Mesenteric fat pad (tissue), 1 donor: ENCODE results near the gene SPACA4. TPM values are rescaled to one million over a fixed set of nuclear protein-coding genes. Genes with fewer than 3 reads are reported as not detected.

ENCODE experiments used
- DNase-seq: peaks from one replicate; pipeline ENCODE4 v3.0.0-alpha.2; 2020; ENCODE audit warnings: low spot score
- total RNA-seq: library from RNA; stranded (reverse); fragmentation: NEBNext Ultra II Directional; extraction: Animal tissue kit (Norgen Biotek cat#: 25700); gene quantifications from one replicate; pipeline ENCODE4 v1.2.1, GENCODE V29; 2021
- donor health status: DM: yes; HTN: yes; CAD: no.

Gene SPACA4
- total RNA-seq, 1 donor from 2014 or later, result not detected

- DNase-seq, result no peak
Observed at GRCh38 chr19:48646722-48647216, 40.2 kb downstream of the SPACA4 start.

GRCh38 chr19:48648134-48648533, 41.6 kb downstream of the SPACA4 start:
- no peak for DNase-seq

GRCh38 chr19:48650974-48651682, 44.6 kb downstream of the SPACA4 start:
- no peak for DNase-seq

GRCh38 chr19:48651683-48652048, 45.1 kb downstream of the SPACA4 start:
- DNase-seq, result no peak

GRCh38 chr19:48654299-48655059, 47.9 kb downstream of the SPACA4 start:
- no peak for DNase-seq

GRCh38 chr19:48656840-48657474, 50.4 kb downstream of the SPACA4 start:
- no peak for DNase-seq

Other genes starting within 250 kb of the SPACA4 start
- gene TMEM143, start 242.8 kb upstream of the SPACA4 start, total RNA-seq, result 5.8 TPM
- not detected for gene SYNGR4, start 242.4 kb upstream of the SPACA4 start, total RNA-seq
- 113 TPM for gene KDELR1, start 215.2 kb upstream of the SPACA4 start, total RNA-seq
- gene GRIN2D, start 213.1 kb upstream of the SPACA4 start, total RNA-seq, result 0.48 TPM
- gene GRWD1, start 160.8 kb upstream of the SPACA4 start, total RNA-seq, result 39.0 TPM
- 1.0 TPM for gene KCNJ14, start 151.2 kb upstream of the SPACA4 start, total RNA-seq
- 34.9 TPM for gene CYTH2, start 137.4 kb upstream of the SPACA4 start, total RNA-seq
- gene LMTK3, start 94.9 kb upstream of the SPACA4 start, total RNA-seq, result 0.45 TPM
- 0.48 TPM for gene SULT2B1, start 54.6 kb upstream of the SPACA4 start, total RNA-seq
- gene FAM83E, start 8.3 kb downstream of the SPACA4 start, total RNA-seq, result 0.71 TPM
- 876 TPM for gene RPL18, start 12.4 kb downstream of the SPACA4 start, total RNA-seq
- 14.0 TPM for gene SPHK2, start 12.8 kb downstream of the SPACA4 start, total RNA-seq
- gene DBP, start 30.6 kb downstream of the SPACA4 start, total RNA-seq, result 1.4 TPM
- gene CA11, start 39.4 kb downstream of the SPACA4 start, total RNA-seq, result 3.3 TPM
- 0.51 TPM for gene NTN5, start 66.3 kb downstream of the SPACA4 start, total RNA-seq
- 0.19 TPM for gene FUT2, start 89.2 kb downstream of the SPACA4 start, total RNA-seq
- gene MAMSTR, start 113.0 kb downstream of the SPACA4 start, total RNA-seq, result 0.58 TPM
- 34.5 TPM for gene RASIP1, start 133.9 kb downstream of the SPACA4 start, total RNA-seq
- gene IZUMO1, start 140.2 kb downstream of the SPACA4 start, total RNA-seq, result 2.0 TPM
- 5.7 TPM for gene FUT1, start 145.9 kb downstream of the SPACA4 start, total RNA-seq
- not detected for gene FGF21, start 148.8 kb downstream of the SPACA4 start, total RNA-seq
- 20.3 TPM for gene BCAT2, start 204.3 kb downstream of the SPACA4 start, total RNA-seq
- 9.4 TPM for gene HSD17B14, start 229.7 kb downstream of the SPACA4 start, total RNA-seq